HepG2 (cell line): ENCODE measurements around the gene SLC16A6. TPM values are rescaled to one million over a fixed set of nuclear protein-coding genes. Genes with fewer than 3 reads are reported as not detected.

ENCODE experiments used
- CREM ChIP-seq, 2 experiments: sonication (generic) in 1 of 2; formaldehyde crosslinking in 1 of 2; IDR thresholded peaks; 2 replicates each; pipeline versions ENCODE4 v1.4.0 to v1.6.1; 2016 to 2020; ENCODE audit warnings: antibody characterized with exemption in 1 of 2, mild to moderate bottlenecking in 1 of 2, missing genetic modification reagents in 1 of 2
- ELF3 ChIP-seq: IDR thresholded peaks from 2 replicates; pipeline ENCODE4 v1.6.1; 2016; ENCODE audit warnings: missing genetic modification reagents, missing compliant biosample characterization
- NFE2 ChIP-seq: sonication (generic); formaldehyde crosslinking; IDR thresholded peaks from 2 replicates; pipeline ENCODE4 v1.4.0; 2020; ENCODE audit warnings: missing genetic modification reagents
- NR2C2 ChIP-seq: sonication (generic); formaldehyde crosslinking; IDR thresholded peaks from 2 replicates; pipeline ENCODE4 v1.4.0; 2020; ENCODE audit warnings: missing genetic modification reagents, mild to moderate bottlenecking, moderate library complexity, borderline replicate concordance
- PAF1 ChIP-seq: IDR thresholded peaks from 2 replicates; pipeline ENCODE4 v1.6.1; 2016; ENCODE audit warnings: missing genetic modification reagents, missing compliant biosample characterization
- POLR2AphosphoS2 ChIP-seq: IDR thresholded peaks from 2 replicates; pipeline ENCODE4 v1.6.1; 2011; ENCODE audit warnings: low read depth, low read length, improper control_type of control experiment
- REXO4 ChIP-seq: sonication (generic); formaldehyde crosslinking; IDR thresholded peaks from 2 replicates; pipeline ENCODE4 v1.8.0; 2022; ENCODE audit warnings: missing genetic modification reagents, mild to moderate bottlenecking, borderline replicate concordance
- SOX6 ChIP-seq, 2 experiments: fragments of 450-650 bp in 1 of 2; sonication (generic) in 1 of 2; formaldehyde crosslinking in 1 of 2; IDR thresholded peaks; 2 replicates each; pipeline versions ENCODE4 v1.4.0 to v1.6.1; 2017 to 2020; ENCODE audit warnings: antibody characterized with exemption in 1 of 2, mild to moderate bottlenecking in 1 of 2, missing genetic modification reagents in 1 of 2
- ZNF124 ChIP-seq: sonication (generic); formaldehyde crosslinking; IDR thresholded peaks from 2 replicates; pipeline ENCODE4 v1.4.0; 2020; ENCODE audit warnings: missing genetic modification reagents
- ZNF34 ChIP-seq: sonication (generic); formaldehyde crosslinking; IDR thresholded peaks from 2 replicates; pipeline ENCODE4 v1.4.0; 2020; ENCODE audit warnings: mild to moderate bottlenecking, missing genetic modification reagents, borderline replicate concordance
- polyA plus RNA-seq, 8 experiments: library from polyadenylated mRNA; depleted of rRNA in 3 of 8; stranded (reverse) in 7 of 8; unstranded in 1 of 8; fragments of >200 nt; fragmentation: Illumina TruSeq in 4 of 8; extraction: Trizol in 4 of 8; gene quantifications; 2 replicates each; pipeline versions ENCODE4 v1.2.1 to v1.2.3, GENCODE V29; 2011 to 2016; ENCODE audit warnings: low read depth in 4 of 8, missing spikeins in 1 of 8, mixed read lengths in 1 of 8; ENCODE audit not compliant: insufficient read depth in 1 of 8
- total RNA-seq, 5 experiments: library from RNA; depleted of rRNA; stranded (reverse); fragments of >200 nt; fragmentation: Illumina TruSeq; extraction: Trizol; gene quantifications; 2 replicates each; pipeline ENCODE4 v1.2.3, GENCODE V29; 2016; ENCODE audit warnings: low read depth in 1 of 5
- TF ChIP-seq, protein P1 (sequence below), 2 experiments: sonication (generic) in 1 of 2; formaldehyde crosslinking in 1 of 2; IDR thresholded peaks; 2 replicates each; pipeline versions ENCODE4 v1.6.1 to v1.9.0; 2014 to 2022; ENCODE audit warnings: antibody characterized with exemption in 1 of 2, borderline replicate concordance in 1 of 2, inconsistent platforms in 1 of 2, low read depth in 1 of 2, missing genetic modification reagents in 1 of 2
- TF ChIP-seq, protein P2 (sequence below): sonication (generic); formaldehyde crosslinking; IDR thresholded peaks from 2 replicates; pipeline ENCODE4 v1.5.1; 2020; ENCODE audit warnings: mild to moderate bottlenecking, missing genetic modification reagents, moderate library complexity

SLC16A6 gene
- total and polyA plus RNA-seq, 2 of the 13 experiments (the other 11 are each of a cell fraction or from before 2014, with no cell fraction given): 1.1 to 44.7 TPM

DNA sequence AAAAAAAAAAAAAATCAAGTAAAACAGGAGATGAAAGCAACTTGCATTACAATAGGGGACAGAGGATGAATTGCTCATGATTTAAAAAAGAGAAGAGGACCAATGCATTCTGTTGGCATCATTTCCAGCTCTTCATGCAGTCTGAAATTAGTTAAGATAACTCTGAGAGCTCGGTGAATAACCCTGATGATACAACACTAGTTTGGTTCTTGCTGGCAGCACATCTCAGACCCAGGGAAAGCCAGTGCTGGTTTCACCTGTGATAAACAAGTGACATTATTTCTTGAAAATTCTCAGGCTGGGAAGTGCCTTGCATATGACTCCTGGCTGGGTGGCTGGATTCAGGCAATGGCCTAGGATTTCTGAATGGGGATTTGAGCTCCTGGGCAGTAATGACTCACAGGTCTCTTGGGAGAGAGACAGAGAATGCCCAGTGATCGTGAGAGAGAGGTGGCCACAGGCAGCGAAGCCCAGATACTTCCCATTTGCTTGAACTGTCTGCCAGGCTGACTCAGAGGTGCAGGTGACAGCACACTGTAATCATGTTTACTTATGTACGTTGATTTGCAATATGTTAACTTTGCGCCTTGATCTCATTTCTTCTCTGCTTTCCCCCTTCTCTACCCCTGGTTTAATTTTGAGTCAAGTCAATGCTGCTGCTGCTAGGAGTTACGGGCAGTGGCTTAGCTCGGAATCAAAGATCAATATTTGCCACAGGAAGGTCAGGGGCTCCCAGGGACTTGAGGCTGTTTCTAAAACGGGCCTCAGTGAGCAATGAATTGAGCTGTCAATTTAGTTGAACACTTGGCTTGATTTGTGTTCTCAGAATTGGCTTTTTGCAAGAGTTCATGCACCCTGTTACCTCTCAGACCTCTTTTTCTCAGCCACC, 27.4 kb upstream of the SLC16A6 start (continued):
- no peak for TF ChIP-seq REXO4 (CRISPR knock-in tag)
- peak; percentile 69; the same call in 1 of the 2 replicates for TF ChIP-seq ZNF124 (CRISPR knock-in tag)
- peak; percentile 47; the same call in 1 of the 2 replicates for TF ChIP-seq NR2C2
- no peak for TF ChIP-seq PAF1
- TF ChIP-seq ZNF34 (CRISPR knock-in tag): no peak
- TF ChIP-seq, protein P1, sequence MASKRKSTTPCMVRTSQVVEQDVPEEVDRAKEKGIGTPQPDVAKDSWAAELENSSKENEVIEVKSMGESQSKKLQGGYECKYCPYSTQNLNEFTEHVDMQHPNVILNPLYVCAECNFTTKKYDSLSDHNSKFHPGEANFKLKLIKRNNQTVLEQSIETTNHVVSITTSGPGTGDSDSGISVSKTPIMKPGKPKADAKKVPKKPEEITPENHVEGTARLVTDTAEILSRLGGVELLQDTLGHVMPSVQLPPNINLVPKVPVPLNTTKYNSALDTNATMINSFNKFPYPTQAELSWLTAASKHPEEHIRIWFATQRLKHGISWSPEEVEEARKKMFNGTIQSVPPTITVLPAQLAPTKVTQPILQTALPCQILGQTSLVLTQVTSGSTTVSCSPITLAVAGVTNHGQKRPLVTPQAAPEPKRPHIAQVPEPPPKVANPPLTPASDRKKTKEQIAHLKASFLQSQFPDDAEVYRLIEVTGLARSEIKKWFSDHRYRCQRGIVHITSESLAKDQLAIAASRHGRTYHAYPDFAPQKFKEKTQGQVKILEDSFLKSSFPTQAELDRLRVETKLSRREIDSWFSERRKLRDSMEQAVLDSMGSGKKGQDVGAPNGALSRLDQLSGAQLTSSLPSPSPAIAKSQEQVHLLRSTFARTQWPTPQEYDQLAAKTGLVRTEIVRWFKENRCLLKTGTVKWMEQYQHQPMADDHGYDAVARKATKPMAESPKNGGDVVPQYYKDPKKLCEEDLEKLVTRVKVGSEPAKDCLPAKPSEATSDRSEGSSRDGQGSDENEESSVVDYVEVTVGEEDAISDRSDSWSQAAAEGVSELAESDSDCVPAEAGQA (IDR thresholded peaks at IDR 0.05; ENCODE audit: low read depth): 0 out of 2 replicates have a peak, but pooled peaks have one; percentile 23
- TF ChIP-seq, protein P1 (CRISPR knock-in tag; IDR thresholded peaks at IDR 0.05; ENCODE audit: borderline replicate concordance): no peak
- peak; percentile 40; the same call in 1 of the 2 replicates for TF ChIP-seq CREM (IDR thresholded peaks at IDR 0.05)
- no peak for TF ChIP-seq CREM (CRISPR knock-in tag; IDR thresholded peaks at IDR 0.05)
- no peak for TF ChIP-seq POLR2AphosphoS2
- TF ChIP-seq ELF3 (CRISPR knock-in tag): peak; percentile 76
- no peak for TF ChIP-seq SOX6 (IDR thresholded peaks at IDR 0.05)
- peak; percentile 68; the same call in 1 of the 2 replicates for TF ChIP-seq SOX6 (CRISPR knock-in tag; IDR thresholded peaks at IDR 0.05)
- no peak for TF ChIP-seq NFE2 (CRISPR knock-in tag)
- TF ChIP-seq, protein P2, sequence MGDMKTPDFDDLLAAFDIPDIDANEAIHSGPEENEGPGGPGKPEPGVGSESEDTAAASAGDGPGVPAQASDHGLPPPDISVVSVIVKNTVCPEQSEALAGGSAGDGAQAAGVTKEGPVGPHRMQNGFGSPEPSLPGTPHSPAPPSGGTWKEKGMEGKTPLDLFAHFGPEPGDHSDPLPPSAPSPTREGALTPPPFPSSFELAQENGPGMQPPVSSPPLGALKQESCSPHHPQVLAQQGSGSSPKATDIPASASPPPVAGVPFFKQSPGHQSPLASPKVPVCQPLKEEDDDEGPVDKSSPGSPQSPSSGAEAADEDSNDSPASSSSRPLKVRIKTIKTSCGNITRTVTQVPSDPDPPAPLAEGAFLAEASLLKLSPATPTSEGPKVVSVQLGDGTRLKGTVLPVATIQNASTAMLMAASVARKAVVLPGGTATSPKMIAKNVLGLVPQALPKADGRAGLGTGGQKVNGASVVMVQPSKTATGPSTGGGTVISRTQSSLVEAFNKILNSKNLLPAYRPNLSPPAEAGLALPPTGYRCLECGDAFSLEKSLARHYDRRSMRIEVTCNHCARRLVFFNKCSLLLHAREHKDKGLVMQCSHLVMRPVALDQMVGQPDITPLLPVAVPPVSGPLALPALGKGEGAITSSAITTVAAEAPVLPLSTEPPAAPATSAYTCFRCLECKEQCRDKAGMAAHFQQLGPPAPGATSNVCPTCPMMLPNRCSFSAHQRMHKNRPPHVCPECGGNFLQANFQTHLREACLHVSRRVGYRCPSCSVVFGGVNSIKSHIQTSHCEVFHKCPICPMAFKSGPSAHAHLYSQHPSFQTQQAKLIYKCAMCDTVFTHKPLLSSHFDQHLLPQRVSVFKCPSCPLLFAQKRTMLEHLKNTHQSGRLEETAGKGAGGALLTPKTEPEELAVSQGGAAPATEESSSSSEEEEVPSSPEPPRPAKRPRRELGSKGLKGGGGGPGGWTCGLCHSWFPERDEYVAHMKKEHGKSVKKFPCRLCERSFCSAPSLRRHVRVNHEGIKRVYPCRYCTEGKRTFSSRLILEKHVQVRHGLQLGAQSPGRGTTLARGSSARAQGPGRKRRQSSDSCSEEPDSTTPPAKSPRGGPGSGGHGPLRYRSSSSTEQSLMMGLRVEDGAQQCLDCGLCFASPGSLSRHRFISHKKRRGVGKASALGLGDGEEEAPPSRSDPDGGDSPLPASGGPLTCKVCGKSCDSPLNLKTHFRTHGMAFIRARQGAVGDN (CRISPR knock-in tag): peak; percentile 15; the same call in 1 of the 2 replicates
